ENCODE measurements around the gene PML.
A peak's percentile ranks its signal among the peaks of the same experiment; 100 is the strongest.

Gene PML

DNA sequence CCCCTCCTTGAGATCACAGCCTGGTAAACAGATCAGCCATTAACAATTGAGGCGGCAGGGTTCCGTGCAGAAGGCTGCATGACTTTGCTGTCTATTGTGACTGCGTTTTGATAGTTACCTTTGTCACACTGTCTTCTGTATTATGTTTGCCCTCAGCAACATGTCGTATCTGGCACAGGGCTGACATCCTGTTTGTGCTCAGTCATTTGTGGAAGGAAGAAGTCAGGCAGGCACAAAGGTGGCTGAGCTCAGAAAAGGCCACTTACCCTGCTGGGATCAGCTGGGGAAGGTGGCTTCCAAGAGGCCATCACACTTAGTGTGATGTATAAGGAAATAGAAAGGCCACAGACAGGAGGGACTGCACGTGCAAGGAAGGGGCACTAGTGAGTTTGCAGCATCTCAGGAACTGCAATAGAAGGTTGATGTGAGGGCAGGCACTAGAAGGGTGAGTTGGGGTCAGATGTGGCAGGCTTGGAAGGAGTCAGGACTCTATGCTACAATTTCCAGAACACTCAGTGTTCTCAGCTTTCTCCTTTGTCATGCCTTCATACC, 13.4 kb downstream of the PML start:
- DNase-seq (ENCODE audit: low spot score), result no peak

DNA sequence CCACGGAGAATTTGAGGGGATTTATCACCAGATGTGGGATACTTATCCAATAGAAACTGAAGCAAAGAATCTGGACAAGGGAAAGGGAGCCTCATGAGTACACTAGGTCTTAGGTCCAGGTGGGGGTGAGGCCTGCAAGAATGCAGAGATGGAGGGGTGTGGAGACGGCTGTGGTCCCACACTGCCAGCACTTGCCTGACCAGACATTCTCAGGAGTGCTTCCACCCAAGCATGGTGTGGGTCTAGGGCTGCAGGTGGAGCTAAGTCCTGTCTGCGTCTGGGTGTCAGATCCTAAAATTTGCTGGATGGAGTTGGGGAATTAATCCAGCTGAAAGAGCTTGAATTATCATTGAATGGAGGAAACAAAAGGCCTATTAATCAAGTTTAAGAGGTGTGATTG, 14.4 kb downstream of the PML start:
- DNase-seq (ENCODE audit: low spot score), result no peak

DNA sequence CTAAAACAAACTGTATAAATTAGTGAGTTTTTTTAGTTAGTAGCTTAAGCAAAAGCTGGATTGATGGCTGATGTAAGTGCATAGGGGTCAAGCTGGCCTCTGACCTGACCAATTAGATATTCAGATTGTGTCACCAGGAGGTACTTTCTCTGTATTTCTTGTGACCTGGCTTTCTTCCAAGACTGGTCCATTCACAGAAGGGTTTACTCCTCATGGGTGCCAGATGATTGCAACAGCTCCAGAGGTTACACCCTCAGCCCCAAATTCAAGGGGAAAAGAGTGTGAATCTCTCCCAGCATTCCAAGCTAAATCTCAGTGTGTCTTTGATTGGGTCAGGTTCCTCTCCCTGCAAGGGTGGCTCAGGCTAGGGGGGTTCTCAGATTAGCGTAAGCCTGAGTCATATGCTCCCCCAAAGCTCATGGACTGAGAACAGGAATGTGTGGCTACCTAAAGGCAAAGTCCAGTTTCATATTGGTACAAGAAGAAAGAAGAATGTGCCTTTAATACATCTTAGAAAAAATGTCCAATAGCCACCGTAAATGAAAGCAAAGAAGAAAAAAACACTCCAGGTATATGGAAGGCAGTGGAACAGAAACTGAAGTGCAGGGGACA, 16.5 kb downstream of the PML start:
- DNase-seq (ENCODE audit: low spot score), result no peak

DNA sequence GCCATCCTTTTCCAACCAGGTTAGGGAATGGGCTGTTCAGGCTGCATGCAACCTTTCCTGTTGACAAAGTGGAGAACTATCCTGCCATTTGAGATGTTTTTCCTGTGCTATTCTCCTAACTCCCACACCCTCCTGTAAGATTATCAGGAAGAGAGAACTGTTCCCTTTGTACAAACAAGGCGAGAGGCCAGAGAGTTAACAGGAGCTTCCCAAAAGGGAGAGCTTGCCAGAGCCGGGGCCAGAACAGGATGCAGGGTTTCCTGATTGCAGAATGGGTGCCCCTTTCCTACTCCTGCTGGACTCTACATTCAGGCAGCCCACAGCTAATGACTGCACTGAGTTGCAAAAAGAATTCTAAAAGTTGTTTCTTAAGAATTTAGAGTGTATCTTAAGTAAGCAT, 17.1 kb downstream of the PML start:
- DNase-seq (ENCODE audit: low spot score), result no peak

DNA sequence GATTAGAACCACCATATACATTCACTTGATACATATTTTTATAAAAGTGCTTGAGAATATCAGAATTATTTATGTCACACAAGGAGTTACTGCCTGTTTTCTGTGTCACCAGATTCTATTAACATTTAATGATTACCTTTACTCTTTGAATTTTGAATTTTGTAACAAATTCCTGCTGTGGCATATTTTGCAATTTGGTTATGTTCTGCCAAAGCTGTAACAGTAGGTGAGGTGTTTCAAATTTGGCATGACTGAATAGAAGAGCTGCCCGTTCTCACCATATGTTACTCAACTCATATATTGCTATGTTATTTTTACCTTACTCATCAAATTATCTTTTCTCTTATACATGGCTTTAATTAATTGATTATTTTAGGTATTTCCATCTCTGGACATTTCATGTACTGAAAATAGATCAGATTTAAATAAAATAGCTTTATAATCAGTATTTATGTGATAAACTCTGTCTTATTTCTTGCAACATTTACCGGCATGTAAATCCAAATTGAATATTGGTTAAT, 18.9 kb downstream of the PML start:
- no peak for DNase-seq (ENCODE audit: low spot score)

DNA sequence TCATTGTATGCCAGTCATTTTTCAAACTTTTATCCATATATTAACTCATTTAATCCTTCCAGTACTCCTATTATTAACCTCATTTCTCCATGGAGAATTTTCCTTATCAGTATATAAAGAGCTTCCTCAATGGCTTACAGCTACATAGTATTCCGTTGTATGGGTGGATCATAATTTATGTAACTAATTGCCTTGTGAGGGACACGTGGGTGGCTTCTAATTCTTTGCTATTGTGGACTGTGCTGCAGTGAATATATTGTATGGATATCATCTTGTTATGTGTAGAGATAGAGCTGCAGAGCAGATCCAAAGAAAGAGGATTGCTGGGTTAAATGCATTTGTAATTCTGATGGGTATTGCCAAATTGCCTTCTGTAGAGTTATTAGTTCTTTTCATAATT, 25.2 kb downstream of the PML start:
- no peak for DNase-seq (ENCODE audit: low spot score)

DNA sequence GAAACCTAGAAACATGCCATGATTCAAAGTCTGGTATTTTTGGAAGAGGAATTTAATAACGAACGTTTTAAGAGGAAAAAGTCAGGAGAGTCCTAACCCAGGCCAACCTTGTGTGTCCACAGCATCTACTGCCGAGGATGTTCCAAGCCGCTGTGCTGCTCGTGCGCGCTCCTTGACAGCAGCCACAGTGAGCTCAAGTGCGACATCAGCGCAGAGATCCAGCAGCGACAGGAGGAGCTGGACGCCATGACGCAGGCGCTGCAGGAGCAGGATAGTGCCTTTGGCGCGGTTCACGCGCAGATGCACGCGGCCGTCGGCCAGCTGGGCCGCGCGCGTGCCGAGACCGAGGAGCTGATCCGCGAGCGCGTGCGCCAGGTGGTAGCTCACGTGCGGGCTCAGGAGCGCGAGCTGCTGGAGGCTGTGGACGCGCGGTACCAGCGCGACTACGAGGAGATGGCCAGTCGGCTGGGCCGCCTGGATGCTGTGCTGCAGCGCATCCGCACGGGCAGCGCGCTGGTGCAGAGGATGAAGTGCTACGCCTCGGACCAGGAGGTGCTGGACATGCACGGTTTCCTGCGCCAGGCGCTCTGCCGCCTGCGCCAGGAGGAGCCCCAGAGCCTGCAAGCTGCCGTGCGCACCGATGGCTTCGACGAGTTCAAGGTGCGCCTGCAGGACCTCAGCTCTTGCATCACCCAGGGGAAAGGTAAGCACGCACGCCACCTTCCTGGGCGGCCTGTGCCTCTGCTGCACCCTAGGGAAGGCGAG, 28.4 kb downstream of the PML start:
- no peak for DNase-seq (ENCODE audit: low spot score)

DNA sequence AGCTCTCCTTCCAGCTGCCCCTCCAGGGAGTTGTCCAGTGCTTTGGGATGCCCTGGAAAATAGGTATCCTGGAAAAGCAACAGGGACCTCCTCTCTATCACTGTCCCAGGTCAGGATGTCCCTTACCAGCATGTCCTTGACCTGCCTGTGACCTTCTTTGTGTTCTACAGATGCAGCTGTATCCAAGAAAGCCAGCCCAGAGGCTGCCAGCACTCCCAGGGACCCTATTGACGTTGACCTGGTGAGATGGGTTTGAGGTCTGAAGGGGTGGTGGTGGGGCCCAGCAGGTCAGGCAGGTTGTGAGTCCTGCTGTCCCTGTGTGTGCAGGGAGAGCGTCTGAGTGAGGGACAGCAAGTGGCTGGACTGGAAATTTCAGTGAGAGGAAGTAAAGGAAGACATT, 30.2 kb downstream of the PML start:
- DNase-seq (ENCODE audit: low spot score), result no peak

DNA sequence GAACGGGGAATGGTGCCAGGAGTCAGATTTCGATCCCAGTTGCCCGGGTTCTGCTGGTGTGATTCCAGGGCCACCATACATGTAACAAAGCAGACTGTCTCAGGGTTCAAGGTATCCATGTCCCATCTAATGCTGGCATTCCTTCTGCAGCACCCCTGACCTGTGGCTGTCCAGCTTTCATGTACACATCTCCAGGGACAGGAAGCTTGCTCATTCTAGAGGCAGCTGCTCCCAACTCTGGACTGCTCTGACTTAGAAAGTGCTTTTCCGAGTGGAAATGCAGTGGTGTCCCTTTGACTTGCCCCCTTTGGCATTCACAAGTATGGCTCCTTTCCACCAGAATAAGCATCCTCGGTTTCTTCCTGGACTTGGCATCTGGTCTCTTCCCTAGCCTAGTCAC, 30.9 kb downstream of the PML start:
- no peak for DNase-seq (ENCODE audit: low spot score)

DNA sequence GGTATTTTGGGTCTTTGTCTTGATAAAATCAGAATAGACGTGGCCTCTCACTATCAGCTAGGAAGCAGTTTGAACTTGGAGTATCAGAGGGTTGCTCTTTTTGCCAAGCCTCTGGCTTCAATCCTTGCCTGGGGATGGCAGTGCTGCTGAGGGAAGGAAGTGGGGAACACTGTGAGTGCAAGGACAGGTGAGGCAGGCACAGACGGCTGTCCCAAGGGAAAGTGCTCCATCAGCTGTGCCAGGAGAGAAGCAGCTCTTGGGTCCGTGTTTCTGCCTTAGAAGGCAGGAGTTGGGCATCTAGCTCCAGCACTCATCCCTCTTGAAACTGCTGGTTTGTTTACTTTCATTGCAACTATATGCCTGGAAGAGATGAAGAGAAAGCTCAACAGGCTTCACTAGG, 33.2 kb downstream of the PML start:
- DNase-seq (ENCODE audit: low spot score), result no peak

DNA sequence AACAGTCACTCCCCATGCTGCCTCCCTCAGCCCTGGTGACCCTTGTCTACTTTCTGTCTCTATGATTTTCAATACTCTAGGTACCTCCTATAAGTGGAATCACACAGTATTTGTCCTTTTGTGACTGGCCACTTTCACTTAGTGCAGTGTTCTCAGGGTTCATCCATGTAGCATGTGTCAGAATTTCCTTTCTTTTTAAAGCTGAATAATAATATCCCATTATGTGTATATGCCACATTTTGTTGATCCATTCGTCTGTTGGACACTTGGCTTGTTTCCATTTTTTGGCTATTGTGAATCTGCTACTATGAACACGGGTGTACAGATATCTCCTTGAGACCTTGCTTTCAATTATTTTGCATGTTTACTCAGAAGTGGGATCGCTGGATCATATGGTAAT, 34.1 kb downstream of the PML start:
- no peak for DNase-seq (ENCODE audit: low spot score)

DNA sequence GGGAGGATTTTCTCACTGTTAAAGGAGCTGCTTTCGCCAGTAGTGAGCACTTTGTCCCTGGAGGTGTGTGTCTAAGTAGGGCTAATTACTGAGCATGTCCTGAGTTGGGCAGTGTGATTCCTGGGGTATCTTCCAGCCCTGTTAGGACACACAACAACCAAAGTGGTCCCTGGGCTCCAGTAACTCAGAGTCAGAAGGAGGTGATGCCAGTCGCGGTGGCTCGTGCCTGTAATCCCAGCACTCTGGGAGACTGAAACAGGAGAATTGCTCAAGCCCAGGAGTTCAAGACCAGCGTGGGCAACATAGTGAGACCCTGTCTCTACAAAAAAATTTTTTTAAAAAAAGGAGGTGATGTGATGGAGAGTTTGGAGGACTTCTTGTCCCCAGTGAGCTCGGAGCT, 37.5 kb downstream of the PML start:
- DNase-seq (ENCODE audit: low spot score), result no peak

DNA sequence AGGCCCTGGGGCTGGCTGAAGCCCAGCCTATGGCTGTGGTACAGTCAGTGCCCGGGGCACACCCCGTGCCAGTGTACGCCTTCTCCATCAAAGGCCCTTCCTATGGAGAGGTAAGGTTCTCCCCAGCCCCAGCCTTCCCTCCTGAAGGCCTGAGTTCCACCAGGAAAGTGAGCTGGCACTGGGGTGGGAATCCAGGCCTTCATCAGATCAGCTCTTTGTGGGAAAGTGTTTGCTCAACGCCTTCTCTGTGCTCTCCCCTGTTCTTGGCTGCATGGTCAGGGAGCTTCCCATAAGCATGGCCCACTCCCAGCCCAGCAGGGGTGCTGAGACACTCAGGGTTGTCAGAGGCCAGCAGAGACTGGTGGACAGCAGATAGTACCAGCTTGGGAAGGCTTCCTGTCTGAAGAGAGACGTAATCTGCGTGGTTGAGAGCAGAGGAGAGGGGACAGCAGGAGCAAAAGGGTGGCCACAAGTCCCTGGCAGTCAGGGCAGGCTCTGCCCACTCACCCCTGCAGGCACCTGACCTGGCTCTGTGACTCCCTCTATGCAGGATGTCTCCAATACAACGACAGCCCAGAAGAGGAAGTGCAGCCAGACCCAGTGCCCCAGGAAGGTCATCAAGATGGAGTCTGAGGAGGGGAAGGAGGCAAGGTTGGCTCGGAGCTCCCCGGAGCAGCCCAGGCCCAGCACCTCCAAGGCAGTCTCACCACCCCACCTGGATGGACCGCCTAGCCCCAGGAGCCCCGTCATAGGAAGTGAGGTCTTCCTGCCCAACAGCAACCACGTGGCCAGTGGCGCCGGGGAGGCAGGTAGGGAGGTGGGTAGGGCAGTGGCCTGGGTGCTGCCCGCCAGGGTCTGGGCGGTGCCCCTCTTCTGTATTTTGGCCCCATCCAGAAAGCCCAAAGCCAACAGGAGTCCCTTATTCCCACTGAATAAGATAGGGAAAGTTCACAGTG, 38.4 kb downstream of the PML start:
- DNase-seq (ENCODE audit: low spot score), result no peak

DNA sequence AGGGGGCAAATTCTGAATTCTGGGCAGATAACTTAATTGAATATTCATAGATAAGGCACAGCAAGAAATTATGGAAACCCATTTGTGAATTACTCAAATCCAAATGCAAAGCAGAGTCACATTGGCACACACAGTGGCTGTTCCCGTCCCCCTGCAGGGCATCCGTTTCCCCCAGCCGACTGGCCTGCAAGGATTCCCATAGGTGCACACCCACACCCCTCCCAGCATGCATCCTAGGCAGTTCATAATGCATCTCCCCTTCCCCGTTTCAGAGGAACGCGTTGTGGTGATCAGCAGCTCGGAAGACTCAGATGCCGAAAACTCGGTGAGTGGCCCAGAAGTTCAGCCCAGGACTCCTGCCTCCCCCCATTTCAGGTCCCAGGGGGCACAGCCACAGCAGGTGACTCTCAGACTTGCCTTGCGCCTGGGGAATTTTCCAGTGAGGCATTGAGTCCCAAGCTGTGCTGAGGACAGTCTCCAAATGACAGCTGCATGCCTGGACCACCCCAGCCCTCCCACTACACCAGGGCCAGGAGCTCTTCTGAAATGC, 39.8 kb downstream of the PML start:
- no peak for DNase-seq (ENCODE audit: low spot score)

DNA sequence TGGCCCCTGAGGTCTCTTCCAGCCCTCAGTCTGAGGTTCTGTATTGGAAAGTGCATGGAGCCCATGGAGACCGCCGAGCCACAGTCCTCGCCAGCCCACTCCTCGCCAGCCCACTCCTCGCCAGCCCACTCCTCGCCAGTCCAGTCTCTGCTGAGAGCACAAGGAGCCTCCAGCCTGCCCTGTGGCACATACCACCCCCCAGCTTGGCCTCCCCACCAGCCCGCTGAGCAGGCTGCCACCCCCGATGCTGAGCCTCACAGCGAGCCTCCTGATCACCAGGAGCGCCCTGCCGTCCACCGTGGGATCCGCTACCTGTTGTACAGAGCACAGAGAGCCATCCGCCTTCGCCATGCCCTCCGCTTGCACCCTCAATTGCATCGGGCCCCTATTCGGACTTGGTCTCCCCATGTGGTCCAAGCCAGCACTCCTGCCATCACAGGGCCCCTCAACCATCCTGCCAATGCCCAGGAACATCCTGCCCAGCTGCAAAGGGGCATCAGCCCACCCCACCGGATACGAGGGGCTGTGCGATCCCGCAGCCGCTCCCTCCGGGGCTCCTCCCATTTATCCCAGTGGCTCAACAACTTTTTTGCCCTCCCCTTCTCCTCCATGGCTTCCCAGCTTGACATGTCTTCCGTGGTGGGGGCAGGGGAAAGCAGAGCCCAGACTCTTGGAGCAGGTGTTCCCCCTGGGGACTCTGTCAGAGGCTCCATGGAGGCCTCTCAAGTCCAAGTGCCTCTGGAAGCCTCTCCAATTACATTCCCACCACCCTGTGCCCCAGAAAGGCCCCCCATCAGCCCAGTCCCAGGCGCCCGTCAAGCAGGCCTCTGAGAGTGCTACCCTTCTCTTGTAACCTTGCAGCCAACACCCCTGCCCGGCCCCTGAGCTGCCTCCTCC, 40.9 kb downstream of the PML start:
- no peak for DNase-seq (ENCODE audit: low spot score)

DNA sequence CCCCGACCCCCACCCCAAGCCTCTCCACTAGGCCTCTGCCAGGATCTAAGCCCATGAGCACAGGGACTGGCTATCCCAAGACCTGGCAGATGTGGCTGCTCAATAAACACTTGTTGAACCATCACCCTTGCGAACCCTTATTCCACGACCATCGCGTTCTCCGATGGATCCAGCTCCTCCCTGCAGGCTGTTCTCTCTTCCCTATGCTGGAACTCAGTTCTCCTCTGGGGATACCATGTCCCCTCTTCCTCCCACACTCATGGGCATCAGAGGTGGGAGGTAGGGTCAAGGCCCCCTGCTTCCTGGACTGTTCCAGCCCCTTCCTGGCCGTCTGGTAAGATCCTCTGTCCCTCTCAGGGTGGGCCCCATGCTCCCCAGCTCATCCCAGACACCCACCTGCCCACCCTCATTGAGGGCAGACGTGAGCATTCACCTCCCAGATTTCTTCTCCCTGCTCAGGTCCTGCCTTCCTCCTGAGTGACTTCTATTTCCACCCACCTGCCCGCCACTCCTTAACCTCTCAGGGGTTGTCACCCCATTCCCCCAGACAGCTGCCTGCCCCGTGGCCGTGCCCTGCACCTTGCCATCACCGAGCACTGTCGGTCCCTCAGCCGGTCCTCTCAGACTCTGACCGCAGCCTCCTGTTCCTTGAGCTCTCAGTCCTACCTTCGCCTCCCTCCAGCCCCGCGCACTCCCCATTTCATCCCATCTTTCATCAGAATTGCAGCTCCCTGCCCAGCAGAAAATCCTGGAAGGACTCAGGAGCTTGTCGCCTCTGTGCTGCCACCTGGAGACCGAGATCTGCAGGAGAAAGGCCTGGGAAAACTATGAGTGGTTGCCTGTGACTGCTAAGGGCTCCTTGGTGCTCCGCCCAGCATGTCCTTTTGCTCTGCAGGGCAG, 42.0 kb downstream of the PML start:
- DNase-seq (ENCODE audit: low spot score), result peak; percentile 68

DNA sequence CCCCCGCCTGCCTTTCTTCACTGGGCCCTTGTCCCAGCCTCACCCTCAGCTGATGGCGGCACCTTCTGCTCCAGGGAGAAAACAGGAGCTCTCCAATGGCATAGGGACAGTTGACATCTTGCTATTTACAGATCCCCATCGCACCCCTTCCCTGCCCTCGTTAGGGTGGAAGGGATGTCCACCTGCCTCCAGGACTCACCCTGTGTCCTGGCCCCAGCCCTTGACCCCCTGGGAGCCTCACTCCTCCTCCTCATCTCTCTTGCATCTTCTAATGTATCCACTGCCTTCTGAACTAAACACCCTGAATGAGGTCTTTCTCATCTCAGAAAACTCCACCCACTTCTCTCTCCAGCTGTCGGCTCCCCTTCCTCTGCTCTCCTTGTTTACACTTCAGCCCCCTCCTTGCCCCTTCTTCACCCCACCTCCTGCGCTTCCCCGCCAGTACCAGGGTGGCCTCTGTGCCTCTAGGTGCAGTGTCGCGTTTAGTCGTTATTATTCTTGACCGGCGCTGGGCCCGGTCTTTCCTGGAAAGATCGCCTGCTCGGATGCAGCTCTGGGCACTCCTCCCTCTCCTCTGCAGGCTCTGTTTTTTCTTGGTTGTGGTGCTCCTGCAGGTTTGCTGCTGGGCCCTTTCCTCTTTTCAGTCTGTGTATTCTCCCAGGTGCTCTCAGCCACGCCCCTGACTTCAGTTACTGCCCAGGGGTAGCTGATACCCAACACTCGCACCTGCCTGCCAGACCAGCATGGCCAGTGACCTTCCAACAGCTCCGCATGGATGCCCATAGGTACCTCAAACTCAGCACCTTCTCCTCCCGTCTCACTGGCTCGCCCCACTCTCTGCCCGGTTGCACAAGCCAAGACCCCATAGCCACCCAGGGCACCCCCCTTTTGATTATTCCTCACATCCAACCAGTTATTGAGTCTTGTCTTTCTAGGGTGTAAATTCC, 42.9 kb downstream of the PML start:
- DNase-seq (ENCODE audit: low spot score), result no peak
